IPS-11a (cell line): Measurements from ENCODE around the gene TXLNA.
"Not testable (repeated sequence)": the region's sequence is repeated elsewhere in the genome, so short reads cannot be mapped to it uniquely, and the experiment has no call there.

Experiments
- H3K4me3 ChIP-seq: one replicate; pipeline ENCODE4 v1.5.1; 2013; ENCODE audit warnings: low read depth, low read length, control low read depth

The TXLNA gene

GRCh38 chr1:32179443-32180185 lies at the start of gene TXLNA:
TSS of gene TXLNA (plus strand) at chr1:32179675. CDS start at chr1:32180346, 671 bp downstream.
- H3K4me3 ChIP-seq, result peak within 1 kb of the TSS; percentile 62

GRCh38 chr1:32133950-32134280 lies 45.6 kb upstream of the TXLNA start:
- not testable (repeated sequence) for H3K4me3 ChIP-seq

- H3K4me3 ChIP-seq, result no peak overlapping the region
Observed at GRCh38 chr1:32137111-32137510, 42.4 kb upstream of the TXLNA start.

- no peak overlapping the region for H3K4me3 ChIP-seq
Observed at GRCh38 chr1:32138965-32139364, 40.5 kb upstream of the TXLNA start.

GRCh38 chr1:32142446-32143301 lies 36.8 kb upstream of the TXLNA start:
- H3K4me3 ChIP-seq, result no peak overlapping the region

- H3K4me3 ChIP-seq, result not testable (repeated sequence)
Observed at GRCh38 chr1:32143302-32143695, 36.2 kb upstream of the TXLNA start.

- H3K4me3 ChIP-seq, result no peak overlapping the region
Observed at GRCh38 chr1:32144033-32144432, 35.4 kb upstream of the TXLNA start.

GRCh38 chr1:32147799-32148198 lies 31.7 kb upstream of the TXLNA start:
- H3K4me3 ChIP-seq, result not testable (repeated sequence)

GRCh38 chr1:32150847-32151246 lies 28.6 kb upstream of the TXLNA start:
- H3K4me3 ChIP-seq, result no peak overlapping the region

GRCh38 chr1:32151319-32151787 lies 28.1 kb upstream of the TXLNA start:
- H3K4me3 ChIP-seq, result no peak overlapping the region

- H3K4me3 ChIP-seq, result no peak overlapping the region
Observed at GRCh38 chr1:32159189-32159588, 20.3 kb upstream of the TXLNA start.

GRCh38 chr1:32163405-32163804 lies 16.1 kb upstream of the TXLNA start:
- no peak overlapping the region for H3K4me3 ChIP-seq

GRCh38 chr1:32165633-32166032 lies 13.8 kb upstream of the TXLNA start:
- not testable (repeated sequence) for H3K4me3 ChIP-seq

GRCh38 chr1:32170991-32171390 lies 8.5 kb upstream of the TXLNA start:
- no peak overlapping the region for H3K4me3 ChIP-seq

- H3K4me3 ChIP-seq, result no peak overlapping the region
Observed at GRCh38 chr1:32172621-32173245, 6.7 kb upstream of the TXLNA start.

GRCh38 chr1:32178380-32179192 lies 889 bp upstream of the TXLNA start:
- H3K4me3 ChIP-seq, result no peak overlapping the region

- H3K4me3 ChIP-seq, result no peak overlapping the region
Observed at GRCh38 chr1:32179193-32179442, 357 bp upstream of the TXLNA start.

GRCh38 chr1:32180186-32181060 lies 948 bp downstream of the TXLNA start:
- peak overlapping the region; percentile 62 for H3K4me3 ChIP-seq

- no peak overlapping the region for H3K4me3 ChIP-seq
Observed at GRCh38 chr1:32181065-32181464, 1.6 kb downstream of the TXLNA start.

GRCh38 chr1:32181563-32181962 lies 2.1 kb downstream of the TXLNA start:
- H3K4me3 ChIP-seq, result no peak overlapping the region
